ENCODE measurements around the gene WFIKKN1.

The WFIKKN1 gene

DNA sequence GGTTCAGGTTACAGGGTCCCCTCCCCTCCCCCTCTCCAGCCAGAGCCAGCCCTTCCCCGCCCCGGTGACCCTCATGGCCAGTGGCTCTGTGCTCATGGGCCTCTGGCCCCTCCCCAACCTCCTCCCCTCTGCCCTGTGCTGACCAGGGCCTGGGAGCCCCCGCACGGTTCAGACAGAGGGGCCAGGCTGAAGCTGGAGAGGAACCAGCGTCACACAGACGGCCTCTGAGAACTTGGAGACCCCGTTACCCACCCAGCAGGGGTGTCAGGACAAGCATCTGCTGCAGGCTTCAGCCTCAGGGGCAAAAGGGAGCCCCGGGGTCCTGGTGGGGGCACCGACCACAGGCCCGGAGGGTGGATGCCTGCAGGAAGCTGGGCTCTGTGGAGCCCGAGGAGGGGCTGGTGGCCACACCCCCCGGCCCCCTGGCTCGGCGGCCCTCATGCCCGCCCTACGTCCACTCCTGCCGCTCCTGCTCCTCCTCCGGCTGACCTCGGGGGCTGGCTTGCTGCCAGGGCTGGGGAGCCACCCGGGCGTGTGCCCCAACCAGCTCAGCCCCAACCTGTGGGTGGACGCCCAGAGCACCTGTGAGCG lies at the start of gene WFIKKN1:
WFIKKN1 (plus strand) TSS at position 171 of the 591 bp plus-strand sequence; CDS start at position 440, 269 bp downstream.
- in situ Hi-C loops (cut with HindIII; ENCODE audit: low sequenced_read_pairs) = no loop called here

- in situ Hi-C loops (cut with HindIII; ENCODE audit: low sequenced_read_pairs) = no loop called here
Observed at GRCh38 chr16:582218-582613, 48.6 kb upstream of the WFIKKN1 start.

- in situ Hi-C loops (cut with HindIII; ENCODE audit: low sequenced_read_pairs) = no loop called here
Observed at GRCh38 chr16:582614-583331, 48.0 kb upstream of the WFIKKN1 start.

DNA sequence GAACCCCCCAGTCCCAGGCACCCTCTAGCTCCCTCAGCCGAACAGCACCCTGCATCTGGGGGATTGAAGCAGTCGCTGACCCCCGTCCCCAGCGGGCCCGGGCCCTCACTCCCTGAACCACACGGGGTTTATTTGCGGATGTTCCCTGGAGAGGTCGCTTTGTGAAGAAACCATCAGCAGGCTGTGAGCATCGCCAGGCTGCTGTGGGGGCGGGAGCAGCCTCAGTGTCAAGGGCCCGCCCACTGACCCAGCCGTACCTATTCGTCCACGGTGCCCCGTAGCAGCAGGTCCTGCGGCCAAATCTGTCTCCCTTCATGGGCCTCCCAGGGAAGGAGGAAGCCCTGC lies 47.3 kb upstream of the WFIKKN1 start:
- in situ Hi-C loops (cut with HindIII; ENCODE audit: low sequenced_read_pairs) = no loop called here

DNA sequence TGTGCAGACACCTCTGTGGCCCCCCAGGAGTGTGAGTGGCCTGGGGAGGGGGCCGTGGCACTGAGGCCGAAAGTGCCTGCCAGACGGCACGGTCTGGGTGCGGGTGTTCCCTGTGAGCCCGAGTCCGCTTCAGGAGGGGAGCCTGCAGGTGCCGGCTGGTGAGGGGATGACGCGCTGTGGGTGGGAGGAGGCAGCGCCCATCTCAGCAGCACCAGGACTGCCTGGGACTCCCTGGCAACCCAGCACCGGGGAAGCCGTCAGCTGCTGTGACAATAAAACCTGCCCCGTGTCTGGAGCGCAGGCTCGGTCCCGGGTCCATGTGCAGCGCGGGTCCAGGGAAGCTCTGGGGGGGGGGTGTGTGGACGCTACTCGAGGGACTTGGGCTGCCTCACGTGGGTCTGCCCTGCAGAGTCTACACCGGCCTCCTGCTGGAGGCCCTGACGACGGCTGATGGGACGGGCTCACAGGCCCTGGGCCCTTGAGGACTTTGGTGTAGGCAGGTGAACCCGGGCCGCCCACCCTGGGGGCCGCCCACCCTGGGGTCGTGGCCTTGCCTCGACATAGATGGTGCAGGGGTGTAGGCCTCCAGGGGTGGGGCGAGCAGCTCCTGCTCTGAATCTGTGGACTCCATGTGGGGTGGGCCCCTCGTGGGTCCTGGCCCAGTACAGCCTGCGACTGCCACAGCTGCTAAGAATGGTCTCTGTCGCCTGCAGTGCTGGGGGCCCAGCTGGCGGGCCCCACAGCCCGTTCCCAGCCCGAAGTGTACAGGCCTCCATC lies 46.8 kb upstream of the WFIKKN1 start:
- in situ Hi-C loops (cut with HindIII; ENCODE audit: low sequenced_read_pairs) = no loop called here

DNA sequence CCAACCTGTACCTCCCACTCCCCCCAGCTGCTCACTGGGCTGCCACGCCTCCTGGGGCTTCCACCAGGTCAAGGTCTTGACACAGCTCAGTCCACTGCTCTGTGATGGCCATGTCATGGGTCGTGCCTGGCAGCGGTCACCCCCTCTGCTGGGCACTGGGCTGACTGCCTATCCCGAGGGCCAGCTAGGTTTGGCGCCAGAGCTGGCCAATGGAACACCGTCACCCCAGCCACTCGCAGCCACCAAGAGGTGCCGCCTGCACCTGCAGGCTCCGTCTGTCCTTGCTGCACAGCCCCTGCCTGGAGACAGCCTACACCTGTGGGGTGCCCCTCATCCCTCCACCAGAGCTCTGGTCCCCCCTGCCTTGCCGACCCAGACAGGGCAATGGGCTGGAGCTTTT lies 45.4 kb upstream of the WFIKKN1 start:
- in situ Hi-C loops (cut with HindIII; ENCODE audit: low sequenced_read_pairs) = no loop called here

GRCh38 chr16:586047-586644 lies 44.6 kb upstream of the WFIKKN1 start:
- in situ Hi-C loops (cut with HindIII; ENCODE audit: low sequenced_read_pairs) = no loop called here

- in situ Hi-C loops (cut with HindIII; ENCODE audit: low sequenced_read_pairs) = no loop called here
Observed at GRCh38 chr16:586645-587590, 43.9 kb upstream of the WFIKKN1 start.

DNA sequence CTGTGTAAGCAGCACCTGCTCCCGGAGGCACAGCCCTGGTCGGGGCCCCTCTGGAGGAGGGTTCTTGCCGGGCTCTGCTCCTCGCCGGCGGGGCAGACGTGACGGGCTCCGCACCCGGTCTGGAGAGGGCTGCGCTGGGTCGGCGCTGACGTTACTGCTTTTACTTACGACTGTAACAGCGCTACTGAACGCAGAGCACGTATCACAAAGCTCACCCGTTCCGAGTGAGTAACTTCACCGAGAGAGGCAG lies 42.2 kb upstream of the WFIKKN1 start:
- in situ Hi-C loops (cut with HindIII; ENCODE audit: low sequenced_read_pairs) = no loop called here

DNA sequence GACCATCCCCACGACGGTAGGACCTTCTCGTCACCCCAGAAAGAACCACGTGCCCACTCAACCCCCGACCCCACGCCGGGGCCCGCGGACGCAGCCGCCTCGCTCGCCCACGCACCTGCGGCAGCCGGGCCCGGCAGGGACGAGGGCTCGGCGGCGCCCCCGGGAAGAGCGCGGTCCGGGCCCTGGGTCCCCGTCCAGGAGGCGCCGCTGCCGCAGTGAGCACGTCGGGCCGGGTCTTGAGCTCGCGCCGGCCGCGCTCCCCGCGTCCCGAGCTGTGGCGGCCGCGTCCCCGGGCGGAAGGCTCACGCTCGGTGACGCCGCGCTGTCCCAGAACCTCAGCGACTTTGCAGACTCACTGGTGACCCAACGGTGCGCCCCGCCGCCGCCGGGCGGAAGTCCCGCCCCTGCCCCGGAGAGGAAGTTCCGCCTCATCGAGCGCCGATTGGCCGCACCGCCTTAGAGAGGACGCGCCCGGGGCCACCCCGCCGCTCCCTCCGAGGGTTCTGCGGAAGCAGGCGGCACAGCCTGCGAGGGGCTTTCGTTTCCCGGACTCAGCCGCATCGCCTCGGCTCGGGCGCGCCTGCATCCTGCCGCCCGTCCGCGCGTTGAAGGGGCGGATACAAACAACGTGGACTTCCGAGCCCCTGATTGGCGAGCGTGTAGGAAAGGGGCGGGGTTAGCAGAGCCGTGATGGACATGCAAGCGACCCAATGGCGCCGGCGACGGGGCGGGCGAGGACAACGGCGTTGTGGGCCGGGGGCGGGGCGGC lies 41.7 kb upstream of the WFIKKN1 start:
- in situ Hi-C loops (cut with HindIII; ENCODE audit: low sequenced_read_pairs) = no loop called here

- in situ Hi-C loops (cut with HindIII; ENCODE audit: low sequenced_read_pairs) = no loop called here
Observed at GRCh38 chr16:589658-590187, 41.1 kb upstream of the WFIKKN1 start, which contains the start of gene RAB40C. Gene RAB40C, plus strand, starts transcription at chr16:590066. Its CDS starts 226 bp downstream, at chr16:590292.

DNA sequence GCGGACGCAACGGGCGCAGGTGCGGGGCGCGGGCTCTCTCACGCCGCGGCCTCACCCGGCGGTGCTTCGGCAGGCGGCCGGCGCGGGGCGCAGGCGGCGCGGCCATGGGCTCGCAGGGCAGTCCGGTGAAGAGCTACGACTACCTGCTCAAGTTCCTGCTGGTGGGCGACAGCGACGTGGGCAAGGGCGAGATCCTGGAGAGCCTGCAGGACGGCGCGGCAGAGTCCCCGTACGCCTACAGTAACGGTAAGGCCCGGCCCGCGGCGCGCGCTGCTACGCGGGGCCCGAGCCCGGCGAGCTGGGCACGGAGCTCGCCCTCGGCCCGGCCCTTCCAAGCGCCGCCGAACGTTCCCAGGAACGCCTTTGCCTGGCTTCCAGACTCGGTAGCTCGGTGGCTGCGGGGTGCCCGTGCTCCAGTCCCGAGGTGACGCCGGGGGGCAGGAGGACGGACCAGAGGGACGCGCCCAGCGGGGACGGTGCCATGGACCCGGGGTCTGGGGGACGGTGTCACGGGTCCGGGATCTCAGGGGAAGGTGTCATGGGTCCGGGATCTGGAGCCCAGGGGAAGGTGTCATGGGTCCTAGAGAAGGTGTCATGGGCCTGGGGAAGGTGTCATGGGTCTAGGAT lies 40.5 kb upstream of the WFIKKN1 start:
- in situ Hi-C loops (cut with HindIII; ENCODE audit: low sequenced_read_pairs) = no loop called here

GRCh38 chr16:590815-591200 lies 40.0 kb upstream of the WFIKKN1 start:
- in situ Hi-C loops (cut with HindIII; ENCODE audit: low sequenced_read_pairs) = no loop called here

GRCh38 chr16:591231-591630 lies 39.6 kb upstream of the WFIKKN1 start:
- in situ Hi-C loops (cut with HindIII; ENCODE audit: low sequenced_read_pairs) = no loop called here

GRCh38 chr16:591892-592517 lies 38.8 kb upstream of the WFIKKN1 start:
- in situ Hi-C loops (cut with HindIII; ENCODE audit: low sequenced_read_pairs) = no loop called here

DNA sequence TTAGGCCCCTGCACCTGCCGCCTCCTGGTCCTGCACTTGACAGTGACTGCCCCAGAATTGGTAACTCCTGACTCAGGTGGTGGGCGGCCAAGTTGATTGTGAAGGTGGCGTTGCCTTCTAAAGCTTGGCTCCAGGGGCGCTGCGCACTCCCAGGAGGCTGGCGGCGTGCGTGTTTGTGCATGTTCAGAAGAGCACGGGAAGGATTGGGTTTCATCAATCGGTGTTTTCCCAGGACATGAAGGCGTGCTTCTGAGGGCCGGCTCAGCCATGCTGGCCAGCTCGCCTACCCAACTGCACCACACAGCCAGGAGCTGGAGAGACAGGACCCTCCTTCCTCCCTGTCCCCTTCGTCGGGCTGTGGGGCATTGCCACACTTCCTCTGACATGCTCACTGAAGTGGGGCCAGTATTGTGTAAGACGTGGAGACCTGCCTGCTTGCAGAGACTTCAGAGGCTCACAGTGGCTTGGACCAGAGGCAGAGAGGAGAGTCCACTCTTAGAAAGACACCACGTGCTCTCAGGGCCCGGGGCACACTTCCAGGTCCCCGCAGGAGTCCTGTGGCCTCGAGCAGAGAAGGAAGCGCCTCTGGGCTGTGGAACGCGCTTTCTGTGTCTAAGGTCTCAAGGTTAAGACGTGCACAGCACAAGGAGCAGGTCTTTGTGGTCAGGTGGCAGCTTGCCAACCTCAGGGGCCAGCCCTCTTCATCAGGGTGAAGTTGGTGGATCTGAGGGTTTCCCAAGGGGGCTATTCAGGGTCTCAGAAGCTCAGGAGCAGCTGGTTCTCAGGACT lies 38.1 kb upstream of the WFIKKN1 start:
- in situ Hi-C loops (cut with HindIII; ENCODE audit: low sequenced_read_pairs) = no loop called here

GRCh38 chr16:593406-593805 lies 37.4 kb upstream of the WFIKKN1 start:
- in situ Hi-C loops (cut with HindIII; ENCODE audit: low sequenced_read_pairs) = no loop called here

DNA sequence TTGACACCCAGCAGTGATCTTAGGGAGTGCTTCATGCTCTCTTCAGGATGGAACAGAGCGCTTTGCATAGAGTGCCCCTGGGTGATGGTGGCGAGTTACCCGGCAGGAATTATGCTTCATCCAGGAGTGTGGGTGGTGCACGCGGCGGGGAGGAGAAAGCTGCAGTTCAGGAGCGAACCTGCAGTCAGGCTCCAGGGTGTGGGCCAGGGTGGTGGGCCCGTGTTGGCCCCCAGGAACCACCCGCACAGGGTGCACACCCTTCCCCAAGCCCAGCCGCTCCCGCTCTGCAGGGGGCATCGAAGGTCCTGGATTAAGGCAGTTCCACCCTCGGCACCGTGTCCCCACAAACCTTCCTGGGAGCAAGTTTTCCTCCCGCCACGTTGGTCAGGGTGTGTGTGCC lies 37.0 kb upstream of the WFIKKN1 start:
- in situ Hi-C loops (cut with HindIII; ENCODE audit: low sequenced_read_pairs) = no loop called here

All from DLD1 (cell line).